ENCODE data around the gene SNUPN.

DNA sequence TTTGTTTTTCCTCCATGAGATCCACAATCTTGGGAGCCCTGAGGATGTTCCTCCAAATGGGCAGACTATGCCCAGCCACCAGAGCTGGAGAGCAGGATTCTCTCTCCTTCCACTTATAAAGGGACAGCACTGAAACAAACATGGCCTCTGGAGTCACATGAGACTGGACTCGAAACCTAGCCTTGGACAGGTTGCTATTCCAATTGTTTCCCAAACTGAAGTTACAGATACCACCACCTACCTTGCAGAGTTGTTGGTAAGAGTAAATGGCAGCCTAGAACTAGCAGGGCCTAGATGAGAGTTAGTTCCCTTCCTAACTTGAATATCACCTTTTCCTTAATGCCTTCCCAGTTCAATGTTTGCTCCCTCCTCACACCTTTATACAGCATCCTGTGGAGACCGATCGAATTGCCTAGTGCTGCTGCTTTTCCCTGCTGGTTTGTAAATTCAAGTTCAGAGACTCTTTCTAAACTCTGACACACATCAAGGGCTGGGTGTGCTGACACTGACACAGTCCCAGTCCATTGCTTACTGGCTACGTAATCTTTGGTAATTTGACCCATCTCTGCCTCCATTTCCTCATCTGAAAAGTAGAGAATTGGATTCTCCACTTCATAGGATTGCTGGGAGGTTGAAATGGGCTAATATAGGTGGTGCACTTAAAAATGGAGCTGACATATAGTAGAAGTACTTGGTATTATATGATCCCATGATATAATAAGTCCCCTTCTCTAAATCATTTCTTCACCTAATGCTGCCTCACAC lies 11.9 kb upstream of the SNUPN start:
- TF ChIP-seq ZNF274 (IDR thresholded peaks at IDR 0.05; ENCODE audit: low read depth, low read length) (no peak), SUZ12 (IDR thresholded peaks at IDR 0.05; ENCODE audit: extremely low read depth, insufficient read depth, insufficient read length) (no peak), YY1 (IDR thresholded peaks at IDR 0.05; ENCODE audit: insufficient read depth, insufficient read length) (no peak)
